HFFc6 (cell line): ENCODE results near the gene AXDND1. TPM values are rescaled to one million over a fixed set of nuclear protein-coding genes. Genes with fewer than 3 reads are reported as not detected.
"Not testable (repeated sequence)": the region's sequence is repeated elsewhere in the genome, so short reads cannot be mapped to it uniquely, and the experiment has no call there.

ENCODE experiments used
- DNase-seq: peaks from one replicate; pipeline ENCODE4 v3.0.0-alpha.2; 2018
- H3K27ac Mint-ChIP-seq: 2 replicates; pipeline ENCODE4 v1.8.0; 2020; ENCODE audit warnings: mild to moderate bottlenecking, mixed read lengths
- H3K27me3 Mint-ChIP-seq: 2 replicates; pipeline ENCODE4 v1.8.0; 2021; ENCODE audit warnings: mild to moderate bottlenecking, moderate library complexity, mixed read lengths; ENCODE audit not compliant: insufficient read depth
- H3K36me3 Mint-ChIP-seq: 2 replicates; pipeline ENCODE4 v1.8.0; 2021; ENCODE audit warnings: low read depth, mixed read lengths
- H3K4me1 Mint-ChIP-seq: 2 replicates; pipeline ENCODE4 v1.8.0; 2020; ENCODE audit warnings: low read depth, mixed read lengths
- H3K4me3 Mint-ChIP-seq: 2 replicates; pipeline ENCODE4 v1.8.0; 2020; ENCODE audit warnings: mild to moderate bottlenecking, moderate library complexity, mixed read lengths
- H3K9me3 Mint-ChIP-seq: 2 replicates; pipeline ENCODE4 v1.8.0; 2020; ENCODE audit warnings: mild to moderate bottlenecking, mixed read lengths
- CTCF ChIP-seq: fragments of 200-600 bp; sonication (generic); IDR thresholded peaks from 2 replicates; pipeline ENCODE4 v1.5.0; 2021; ENCODE audit warnings: antibody characterized with exemption, mild to moderate bottlenecking
- total RNA-seq, 6 experiments: library from RNA; stranded (reverse); fragmentation: NEBNext Ultra II Directional; extraction: Animal tissue kit (Norgen Biotek cat#: 25700); gene quantifications; 2 replicates in 1 of 6; 3 replicates in 5 of 6; pipeline ENCODE4 v1.2.3, GENCODE V29; 2021

Gene AXDND1
- total RNA-seq, 6 experiments from 2014 or later = 0.50 TPM; not detected in 5

DNA sequence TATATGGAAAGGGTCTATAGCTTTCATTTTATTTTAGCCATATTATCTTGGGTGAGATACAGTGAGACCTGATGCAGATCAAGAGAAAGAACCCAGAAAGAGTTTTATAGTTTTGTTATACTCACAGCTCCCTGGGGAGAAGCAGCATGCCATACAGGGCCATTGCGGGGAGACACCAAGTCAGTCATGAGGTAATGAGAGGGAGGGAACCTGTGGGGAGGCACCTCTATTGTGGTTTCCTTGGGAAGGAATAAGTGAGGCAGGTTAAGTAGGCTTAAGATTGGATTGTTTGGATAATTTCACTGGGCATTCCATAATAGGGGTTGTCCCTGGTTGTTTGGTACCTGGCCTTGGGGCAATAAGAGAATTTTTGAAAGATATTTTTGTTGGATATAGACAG lies 19.7 kb downstream of the AXDND1 start:
- peaks cover 2% of the 10 kb centered on the region for H3K27me3 Mint-ChIP-seq
- DNase-seq = no peak
- H3K36me3 Mint-ChIP-seq = no peaks in the 10 kb centered on the region
- TF ChIP-seq CTCF = no peak
- H3K9me3 Mint-ChIP-seq = no peaks in the 10 kb centered on the region
- H3K27ac Mint-ChIP-seq = no peak overlapping the region
- H3K4me1 Mint-ChIP-seq = no peaks in the 10 kb centered on the region
- no peak overlapping the region for H3K4me3 Mint-ChIP-seq

GRCh38 chr1:179393721-179394120 lies 27.9 kb downstream of the AXDND1 start:
- Mint-ChIP-seq H3K9me3 (peaks cover 21% of the 10 kb centered on the region), H3K4me3 (no peak overlapping the region), H3K4me1 (0 out of 2 replicates have a peak, but pooled peaks cover 7% of the 10 kb centered on the region), H3K36me3 (peaks cover 6% of the 10 kb centered on the region; the same call in 1 of the 2 replicates), H3K27me3 (peaks cover 6% of the 10 kb centered on the region), H3K27ac (no peak overlapping the region)
- no peak for TF ChIP-seq CTCF
- DNase-seq = no peak

DNA sequence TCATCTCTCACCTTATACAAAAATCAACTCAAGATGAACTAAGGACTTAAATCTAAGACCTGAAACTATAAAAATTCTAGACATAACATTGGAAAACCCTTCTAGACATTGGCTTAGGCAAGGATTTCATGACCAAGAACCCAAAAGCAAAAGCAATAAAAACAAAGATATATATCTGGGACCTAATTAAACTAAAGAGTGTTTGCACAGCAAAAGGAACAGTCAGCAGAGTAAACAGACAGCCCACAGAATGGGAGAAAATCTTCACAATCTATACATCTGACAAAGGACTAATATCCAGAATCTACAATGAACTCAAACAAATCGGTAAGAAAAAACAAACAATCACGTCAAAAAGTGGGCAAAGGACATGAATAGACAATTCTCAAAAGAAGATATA lies 33.6 kb downstream of the AXDND1 start:
- H3K4me3 Mint-ChIP-seq, DNase-seq, H3K9me3 Mint-ChIP-seq, H3K27me3 Mint-ChIP-seq, H3K36me3 Mint-ChIP-seq, H3K4me1 Mint-ChIP-seq, H3K27ac Mint-ChIP-seq: not testable (repeated sequence)

GRCh38 chr1:179417760-179418159 lies 52.0 kb downstream of the AXDND1 start:
- H3K27me3 Mint-ChIP-seq, H3K27ac Mint-ChIP-seq, H3K9me3 Mint-ChIP-seq, H3K4me1 Mint-ChIP-seq, H3K36me3 Mint-ChIP-seq, H3K4me3 Mint-ChIP-seq, DNase-seq: not testable (repeated sequence)

DNA sequence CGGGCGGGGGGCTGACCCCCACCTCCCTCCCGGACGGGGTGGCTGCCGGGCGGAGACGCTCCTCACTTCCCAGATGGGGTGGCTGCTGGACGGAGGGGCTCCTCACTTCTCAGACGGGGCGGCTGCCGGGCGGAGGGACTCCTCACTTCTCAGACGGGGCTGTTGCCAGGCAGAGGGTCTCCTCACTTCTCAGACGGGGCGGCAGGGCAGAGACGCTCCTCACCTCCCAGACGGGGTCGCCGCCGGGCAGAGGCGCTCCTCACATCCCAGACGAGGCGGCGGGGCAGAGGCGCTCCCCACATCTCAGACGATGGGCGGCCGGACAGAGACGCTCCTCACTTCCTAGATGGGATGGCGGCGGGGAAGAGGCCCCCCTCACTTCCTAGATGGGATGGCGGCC lies 52.9 kb downstream of the AXDND1 start:
- not testable (repeated sequence) for H3K27ac Mint-ChIP-seq, H3K4me3 Mint-ChIP-seq, DNase-seq, H3K36me3 Mint-ChIP-seq, H3K27me3 Mint-ChIP-seq, H3K9me3 Mint-ChIP-seq, H3K4me1 Mint-ChIP-seq

DNA sequence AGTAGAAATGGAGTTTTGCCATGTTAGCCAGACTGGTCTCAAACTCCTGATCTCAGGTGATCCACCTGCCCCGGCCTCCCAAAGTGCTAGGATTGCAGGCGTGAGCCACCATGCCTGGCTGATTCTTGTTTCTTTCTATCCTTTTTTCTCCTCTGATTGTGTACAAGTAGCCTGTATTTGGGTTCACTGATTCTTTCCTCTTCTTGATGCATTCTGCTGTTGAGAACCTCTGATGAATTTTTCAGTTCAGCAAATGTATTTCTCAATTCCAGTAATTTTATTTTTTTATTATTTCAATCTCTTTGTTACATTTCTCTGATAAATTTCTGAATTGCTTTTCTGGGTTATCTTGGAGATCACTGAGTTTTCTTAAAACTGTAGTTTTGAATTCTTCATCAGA lies 58.8 kb downstream of the AXDND1 start:
- Mint-ChIP-seq H3K27ac (no peak overlapping the region), H3K9me3 (peaks cover 15% of the 10 kb centered on the region), H3K27me3 (peaks cover 2% of the 10 kb centered on the region; the same call in 1 of the 2 replicates), H3K36me3 (no peaks in the 10 kb centered on the region), H3K4me3 (no peak overlapping the region), H3K4me1 (no peaks in the 10 kb centered on the region)
- DNase-seq = no peak
- no peak for TF ChIP-seq CTCF

DNA sequence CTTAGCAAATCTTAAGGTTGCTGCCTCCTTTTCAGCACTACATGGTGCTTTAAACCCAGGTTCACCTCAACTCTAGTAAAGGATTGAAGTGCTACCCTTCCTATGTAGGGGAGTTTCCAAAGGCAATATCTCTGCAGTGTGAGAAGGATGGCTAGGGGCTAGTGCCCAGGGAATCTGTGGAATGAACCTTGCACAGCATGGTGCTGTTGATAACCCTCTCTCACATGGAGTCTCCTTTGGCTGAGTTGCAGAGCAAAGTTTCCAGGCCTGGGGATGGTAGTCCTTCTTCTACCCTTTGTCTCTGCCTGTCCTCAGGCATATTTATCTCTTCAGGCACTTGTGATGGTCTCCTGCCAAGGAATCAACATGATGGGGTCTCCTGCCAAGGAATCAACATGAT lies 59.4 kb downstream of the AXDND1 start:
- H3K27me3 Mint-ChIP-seq = peaks cover 2% of the 10 kb centered on the region; the same call in 1 of the 2 replicates
- no peaks in the 10 kb centered on the region for H3K4me1 Mint-ChIP-seq
- H3K9me3 Mint-ChIP-seq = peaks cover 15% of the 10 kb centered on the region
- H3K27ac Mint-ChIP-seq = no peak overlapping the region
- no peak overlapping the region for H3K4me3 Mint-ChIP-seq
- H3K36me3 Mint-ChIP-seq = no peaks in the 10 kb centered on the region
- no peak for DNase-seq
- no peak for TF ChIP-seq CTCF
